ENCODE measurements around the gene CCDC88B.

Gene CCDC88B

DNA sequence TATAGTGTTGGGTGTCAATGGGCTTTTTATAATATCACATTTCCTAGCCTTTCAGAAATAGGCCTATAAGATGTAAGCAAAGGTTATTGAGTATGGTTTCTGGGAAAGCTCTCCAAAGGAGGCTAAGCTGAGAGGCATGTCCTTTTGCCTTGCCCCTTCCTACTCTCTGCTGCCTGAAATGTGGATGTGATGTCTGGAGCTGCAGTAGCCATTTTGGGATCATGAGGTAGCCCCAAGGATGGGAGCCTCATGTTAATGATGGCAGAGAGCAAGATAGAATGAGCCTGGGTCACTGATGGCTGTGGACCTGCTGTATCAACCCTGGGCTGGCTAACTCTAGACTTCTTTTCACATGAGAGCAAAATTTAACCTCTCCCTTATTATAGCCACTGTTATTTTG, 47.9 kb downstream of the CCDC88B start:
- in situ Hi-C loops (cut with HindIII; ENCODE audit: low pct_ligation_motif_present, low pct_unique_long_range_greater_than_20kb, low sequenced_read_pairs) = no loop called here
- no peak for DNase-seq

DNA sequence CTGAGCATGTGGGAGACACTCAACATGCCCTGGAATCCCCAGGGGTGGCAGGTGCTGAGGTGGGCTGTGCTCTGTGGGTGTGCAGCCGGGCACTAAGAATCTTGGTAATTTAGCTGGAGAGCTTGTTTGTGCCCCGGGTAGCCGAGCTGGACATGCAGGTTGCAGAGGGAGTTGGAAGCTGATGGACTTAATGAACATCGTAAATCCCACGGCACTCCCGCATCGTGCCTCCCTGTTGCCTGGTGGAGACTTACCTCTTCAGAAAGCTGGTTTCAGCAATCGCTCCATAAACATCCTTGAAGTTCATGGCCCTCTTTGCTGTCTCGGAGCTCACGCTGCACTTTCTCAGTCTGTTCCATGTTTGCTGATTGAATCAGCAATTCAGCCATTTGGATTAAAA, 48.9 kb downstream of the CCDC88B start:
- no peak for DNase-seq
- in situ Hi-C loops (cut with HindIII; ENCODE audit: low pct_ligation_motif_present, low pct_unique_long_range_greater_than_20kb, low sequenced_read_pairs) = no loop called here

DNA sequence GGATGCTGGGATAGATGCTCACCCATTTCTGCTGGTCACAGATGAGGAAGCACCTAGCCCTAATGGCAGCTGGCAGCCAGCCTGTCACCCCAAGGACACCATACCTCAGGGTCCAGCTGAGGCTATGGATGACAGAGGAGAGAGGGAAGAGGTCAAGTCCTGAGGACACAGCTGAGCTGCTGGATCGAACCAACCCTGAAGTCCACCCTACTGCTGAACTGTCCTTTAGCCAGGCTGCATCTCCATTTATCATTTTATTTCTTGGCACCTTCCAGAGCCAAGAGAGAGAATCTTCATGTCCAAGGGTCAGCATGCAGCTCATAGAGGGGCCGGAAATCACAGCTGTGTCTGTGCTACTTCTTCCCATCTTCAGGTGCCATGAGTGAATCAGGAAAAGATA, 49.8 kb downstream of the CCDC88B start:
- in situ Hi-C loops (cut with HindIII; ENCODE audit: low pct_ligation_motif_present, low pct_unique_long_range_greater_than_20kb, low sequenced_read_pairs) = no loop called here
- no peak for DNase-seq

DNA sequence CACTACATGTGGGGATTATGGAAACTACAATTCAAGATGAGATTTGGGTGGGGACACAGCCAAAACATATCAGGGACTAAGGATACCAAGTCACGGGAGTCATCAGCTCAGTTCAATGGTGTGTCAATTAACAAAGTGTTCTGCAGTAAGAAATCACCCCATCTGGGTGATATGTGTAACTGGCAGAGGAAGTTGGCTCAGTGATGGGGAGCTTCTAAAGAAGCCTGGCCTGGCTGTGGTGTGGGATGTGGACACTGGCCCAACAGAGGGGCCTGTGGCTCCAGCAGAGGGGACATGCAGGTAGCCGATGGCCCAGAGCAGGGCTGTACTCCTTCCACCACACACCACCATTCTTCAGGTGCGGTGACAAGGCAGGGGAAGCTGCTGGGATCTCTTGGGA, 50.6 kb downstream of the CCDC88B start:
- in situ Hi-C loops (cut with HindIII; ENCODE audit: low pct_ligation_motif_present, low pct_unique_long_range_greater_than_20kb, low sequenced_read_pairs) = no loop called here
- no peak for DNase-seq

DNA sequence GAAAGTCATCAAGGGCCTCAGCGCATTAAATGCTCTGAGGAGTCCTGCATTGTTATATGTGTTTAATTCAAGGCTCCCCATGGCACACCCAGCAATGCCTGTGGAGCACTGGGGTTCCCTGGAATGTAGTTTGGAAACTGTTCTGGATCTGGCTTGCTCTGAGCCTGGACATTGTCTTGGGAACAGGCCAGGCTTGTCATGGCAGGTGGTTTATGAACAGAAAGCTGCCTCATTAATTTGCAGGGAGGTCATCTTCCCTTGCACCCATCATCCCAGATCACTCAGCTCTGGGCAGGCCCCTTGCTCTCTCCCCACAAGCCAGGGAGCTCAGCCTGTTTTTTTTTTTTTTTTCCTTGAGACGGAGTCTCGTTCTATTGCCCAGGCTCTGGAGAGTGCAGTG, 51.8 kb downstream of the CCDC88B start:
- no peak for DNase-seq
- in situ Hi-C loops (cut with HindIII; ENCODE audit: low pct_ligation_motif_present, low pct_unique_long_range_greater_than_20kb, low sequenced_read_pairs) = no loop called here

DNA sequence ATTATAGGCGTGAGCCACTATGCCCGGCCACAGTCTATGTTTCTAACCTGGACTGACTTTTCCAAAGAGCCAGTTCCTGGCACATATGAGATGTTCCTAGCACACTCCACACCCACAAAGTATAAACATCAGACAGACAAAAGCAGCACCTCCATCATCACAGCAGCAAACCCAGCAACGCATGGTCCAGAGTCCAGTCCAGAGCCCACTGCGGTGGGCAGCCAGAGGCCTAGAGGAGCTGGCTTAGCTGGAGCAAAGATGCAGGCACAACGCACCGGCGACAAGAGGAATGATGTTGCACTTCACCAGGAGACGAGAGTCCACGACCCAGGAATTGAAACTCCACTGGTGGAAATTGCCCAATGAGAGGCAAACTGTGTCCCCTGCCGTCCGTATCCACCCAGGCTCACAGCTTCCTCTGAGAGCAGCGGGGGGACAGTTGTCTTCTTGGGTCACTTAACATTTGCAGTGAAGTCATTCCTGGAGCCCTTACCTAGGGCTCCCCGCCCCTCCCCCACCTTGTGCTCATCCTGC, 55.6 kb downstream of the CCDC88B start:
- in situ Hi-C loops (cut with HindIII; ENCODE audit: low pct_ligation_motif_present, low pct_unique_long_range_greater_than_20kb, low sequenced_read_pairs) = no loop called here
- no peak for DNase-seq

DNA sequence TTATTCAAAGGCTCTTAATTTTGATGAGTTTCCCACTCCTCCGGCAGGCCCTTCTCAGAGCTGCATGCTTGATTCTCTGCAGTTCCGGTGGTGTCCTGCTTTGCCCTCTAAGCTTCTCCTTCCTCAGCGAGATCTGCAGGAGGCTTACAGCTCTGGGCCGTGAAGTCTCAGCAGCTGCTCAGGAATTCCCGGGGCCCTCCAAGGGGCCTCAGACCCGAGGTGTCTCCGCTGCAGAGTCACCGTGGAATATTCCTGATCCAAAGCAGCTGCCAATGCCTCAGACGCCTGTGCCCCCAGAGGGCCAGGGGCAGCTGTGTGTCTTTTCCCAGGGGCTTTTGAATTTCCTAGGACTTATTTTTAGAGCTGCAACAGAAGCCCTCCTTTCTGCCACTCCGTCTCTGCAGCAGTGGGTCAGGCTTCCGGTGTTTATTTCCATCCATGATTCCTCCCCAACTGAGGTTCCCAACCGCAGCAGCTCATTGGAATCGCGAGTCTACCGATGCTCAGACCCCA, 56.1 kb downstream of the CCDC88B start:
- DNase-seq = no peak
- in situ Hi-C loops (cut with HindIII; ENCODE audit: low pct_ligation_motif_present, low pct_unique_long_range_greater_than_20kb, low sequenced_read_pairs) = no loop called here

DNA sequence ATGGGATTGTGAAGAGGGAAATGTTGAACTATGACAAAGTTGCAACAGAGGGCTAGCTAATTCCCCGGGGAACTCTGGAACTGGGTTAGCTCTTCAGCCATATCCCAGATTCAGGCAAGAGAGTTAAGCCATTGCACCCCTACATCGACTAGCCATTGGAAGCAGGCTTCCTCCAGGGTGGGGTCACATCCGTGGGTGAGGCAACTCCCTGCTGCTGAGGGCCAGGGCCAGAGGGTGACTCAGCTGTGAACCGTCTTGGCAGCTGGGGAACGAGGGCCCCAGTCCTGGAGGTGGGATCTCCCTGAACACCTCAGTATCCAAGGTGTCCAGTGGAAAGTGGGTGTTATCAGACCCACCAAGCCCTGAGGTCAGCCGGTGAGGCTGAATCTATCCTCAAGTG, 60.1 kb downstream of the CCDC88B start:
- DNase-seq = no peak
- in situ Hi-C loops (cut with HindIII; ENCODE audit: low pct_ligation_motif_present, low pct_unique_long_range_greater_than_20kb, low sequenced_read_pairs) = no loop called here

DNA sequence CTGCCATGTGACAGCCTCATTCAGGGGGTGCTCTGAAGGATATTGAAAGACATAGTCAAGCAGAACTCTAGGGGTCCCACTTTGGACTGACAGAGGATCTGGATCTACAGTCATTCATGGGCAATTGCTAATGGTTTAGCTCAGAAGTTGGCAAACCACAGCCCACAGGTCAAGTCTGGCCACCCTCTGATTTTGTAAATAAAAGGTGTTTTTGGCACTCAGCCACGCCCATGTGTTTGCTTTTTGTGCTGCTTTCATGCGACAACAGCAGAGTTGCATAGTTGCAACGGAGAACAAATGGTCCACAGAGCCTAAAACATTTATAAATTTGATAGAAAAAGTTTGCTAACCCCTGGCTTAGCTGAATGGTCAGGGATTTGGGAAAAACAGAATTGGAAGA, 60.7 kb downstream of the CCDC88B start:
- in situ Hi-C loops (cut with HindIII; ENCODE audit: low pct_ligation_motif_present, low pct_unique_long_range_greater_than_20kb, low sequenced_read_pairs) = no loop called here
- DNase-seq = no peak

DNA sequence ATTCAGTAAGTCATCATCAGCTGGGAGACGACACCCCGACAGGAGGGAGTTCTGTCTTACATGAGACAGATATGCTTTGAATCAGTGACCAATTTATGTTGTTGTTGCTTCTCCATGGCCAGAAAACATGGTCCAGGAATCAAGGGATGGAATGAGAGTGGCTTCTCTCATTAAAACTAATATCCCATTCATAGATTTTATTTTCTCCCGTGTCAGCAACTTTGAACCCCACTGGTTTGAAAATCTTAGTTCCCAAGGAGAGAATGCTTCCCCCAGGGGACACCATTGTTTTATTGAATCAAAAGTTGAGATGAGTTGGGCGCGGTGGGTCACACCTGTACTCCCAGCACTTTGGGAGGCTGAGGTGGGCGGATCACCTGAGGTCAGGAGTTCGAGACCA, 61.8 kb downstream of the CCDC88B start:
- in situ Hi-C loops (cut with HindIII; ENCODE audit: low pct_ligation_motif_present, low pct_unique_long_range_greater_than_20kb, low sequenced_read_pairs) = no loop called here
- DNase-seq = no peak

DNA sequence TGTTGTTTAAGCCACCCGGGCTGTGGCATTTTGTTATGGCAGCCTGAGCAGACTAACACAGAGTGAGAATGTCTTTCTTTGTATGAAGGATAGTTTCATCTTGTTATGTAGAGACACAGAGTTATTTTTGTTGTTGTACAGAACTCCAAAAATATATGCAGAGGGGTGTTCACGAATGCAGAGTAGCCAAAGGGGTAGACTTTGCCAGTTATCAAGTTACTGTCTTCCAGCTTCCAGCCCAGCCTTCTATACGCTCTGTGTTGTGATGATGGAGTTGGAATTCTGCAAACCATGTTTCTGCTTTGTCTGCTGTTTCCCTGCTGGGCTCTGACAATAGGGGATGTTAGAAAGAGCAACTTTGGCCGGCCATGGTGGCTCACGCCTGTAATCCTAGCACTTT, 63.1 kb downstream of the CCDC88B start:
- no peak for DNase-seq

DNA sequence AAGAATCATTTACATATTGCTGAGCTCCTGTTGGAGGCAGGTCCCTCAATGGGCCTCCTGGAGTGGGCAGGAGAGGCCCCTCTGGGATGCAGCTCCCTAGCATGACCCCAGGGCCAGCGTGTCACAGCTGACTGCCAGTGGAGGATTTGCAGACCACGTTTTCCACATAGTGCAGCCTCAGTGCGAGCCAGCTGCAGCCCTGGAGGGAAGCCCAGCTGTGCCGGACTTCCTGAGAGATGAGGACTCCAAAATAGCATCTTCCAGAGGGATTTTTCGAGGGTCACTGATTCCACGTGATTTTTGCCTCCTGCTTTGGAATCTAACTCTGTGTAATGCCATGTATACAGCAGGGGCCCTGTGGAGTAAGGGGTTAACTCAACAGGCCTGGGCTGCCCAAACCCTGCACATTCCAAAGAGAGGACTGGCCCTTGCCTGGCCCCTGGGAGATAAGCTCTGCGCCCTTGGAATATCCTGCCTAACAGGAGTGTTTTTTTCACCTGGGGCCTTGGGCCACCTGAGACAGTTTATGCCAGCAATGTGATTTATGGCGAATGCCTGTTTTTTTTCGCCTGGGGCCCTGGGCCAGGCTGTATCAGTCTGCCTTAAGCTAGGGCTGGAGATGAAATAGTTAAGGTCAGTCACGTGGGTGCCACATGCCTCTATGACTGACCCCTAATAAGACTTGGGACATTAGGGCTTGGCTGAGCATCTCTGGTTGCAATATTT, 66.4 kb downstream of the CCDC88B start:
- DNase-seq = no peak
- in situ Hi-C loops (cut with HindIII; ENCODE audit: low pct_ligation_motif_present, low pct_unique_long_range_greater_than_20kb, low sequenced_read_pairs) = no loop called here

More for the DNA sequence above, 63.1 kb downstream of the CCDC88B start:
- in situ Hi-C loops (cut with HindIII; ENCODE audit: low pct_ligation_motif_present, low pct_unique_long_range_greater_than_20kb, low sequenced_read_pairs) = no loop called here
